NCI-H460 (cell line): ENCODE data around the gene MLLT10. TPM values are rescaled to one million over a fixed set of nuclear protein-coding genes. Genes with fewer than 3 reads are reported as not detected.
"Not testable (repeated sequence)": the region's sequence is repeated elsewhere in the genome, so short reads cannot be mapped to it uniquely, and the experiment has no call there.

ENCODE experiments used
- DNase-seq: peaks from one replicate; pipeline ENCODE4 v3.0.0-alpha.2; 2016; ENCODE audit warnings: low read depth; ENCODE audit errors: extremely low read depth
- total RNA-seq: library from RNA; depleted of rRNA; stranded (reverse); fragments of >200 nt; shearing (Covaris generic); gene quantifications from 2 replicates; pipeline ENCODE4 v1.2.3, GENCODE V29; 2014

The MLLT10 gene
- total RNA-seq, 1 experiment from 2014 or later = 35.5 TPM

- DNase-seq = no peak
Observed at GRCh38 chr10:21625623-21626229, 91.7 kb downstream of the MLLT10 start.

GRCh38 chr10:21626457-21627161, 92.6 kb downstream of the MLLT10 start:
- DNase-seq = no peak

- no peak for DNase-seq
Observed at GRCh38 chr10:21627331-21627730, 93.3 kb downstream of the MLLT10 start.

- no peak for DNase-seq
Observed at GRCh38 chr10:21628023-21628422, 94.0 kb downstream of the MLLT10 start.

- DNase-seq = not testable (repeated sequence)
Observed at GRCh38 chr10:21628645-21629044, 94.6 kb downstream of the MLLT10 start.

- DNase-seq = no peak
Observed at GRCh38 chr10:21634599-21635365, 100.8 kb downstream of the MLLT10 start.

- no peak for DNase-seq
Observed at GRCh38 chr10:21637795-21638194, 103.8 kb downstream of the MLLT10 start.

GRCh38 chr10:21638681-21639080, 104.6 kb downstream of the MLLT10 start:
- DNase-seq = no peak

- DNase-seq = no peak
Observed at GRCh38 chr10:21648040-21648439, 114.0 kb downstream of the MLLT10 start.

- DNase-seq = no peak
Observed at GRCh38 chr10:21649454-21649872, 115.4 kb downstream of the MLLT10 start.

- DNase-seq = no peak
Observed at GRCh38 chr10:21650353-21650752, 116.3 kb downstream of the MLLT10 start.

GRCh38 chr10:21655236-21655635, 121.2 kb downstream of the MLLT10 start:
- no peak for DNase-seq

GRCh38 chr10:21655687-21656086, 121.7 kb downstream of the MLLT10 start:
- DNase-seq = no peak

GRCh38 chr10:21661087-21661486, 127.1 kb downstream of the MLLT10 start:
- no peak for DNase-seq

GRCh38 chr10:21661935-21662334, 127.9 kb downstream of the MLLT10 start:
- no peak for DNase-seq

- no peak for DNase-seq
Observed at GRCh38 chr10:21662635-21663034, 128.6 kb downstream of the MLLT10 start.

GRCh38 chr10:21668831-21669230, 134.8 kb downstream of the MLLT10 start:
- no peak for DNase-seq

- DNase-seq = no peak
Observed at GRCh38 chr10:21670391-21670790, 136.4 kb downstream of the MLLT10 start.

- no peak for DNase-seq
Observed at GRCh38 chr10:21673668-21674067, 139.6 kb downstream of the MLLT10 start.

- DNase-seq = peak; percentile 34
Observed at GRCh38 chr10:21675157-21675796, 141.2 kb downstream of the MLLT10 start.

- no peak for DNase-seq
Observed at GRCh38 chr10:21677551-21677950, 143.5 kb downstream of the MLLT10 start.
